HCT116 (cell line): ENCODE results near the gene ATP8A1. TPM values are rescaled to one million over a fixed set of nuclear protein-coding genes. Genes with fewer than 3 reads are reported as not detected.

Source experiments
- ATAC-seq: fragments of 200-7000 bp; cut with Tn5 transposase; 2 replicates; pipeline ENCODE4 v1.9.1; 2020; ENCODE audit warnings: mild to moderate bottlenecking, moderate library complexity
- BruUV-seq: library from RNA; stranded (reverse); fragments of 400-500 nt; replicated peaks from 2 replicates; lab custom pipeline; 2021; lab: Mats Ljungman, UMichigan
- CTCF ChIA-PET: fragments of 300-600 bp; sonication (Branson Sonifier 250); formaldehyde crosslinking; loops from one replicate; lab custom pipeline; 2021; ENCODE audit warnings: antibody characterized with exemption; lab: Charles Lee
- POLR2A ChIA-PET: fragments of 300-600, 350-600 bp; sonication (Branson Sonifier 250); formaldehyde crosslinking; loops from one replicate; lab custom pipeline; 2021; ENCODE audit warnings: antibody characterized with exemption; lab: Charles Lee
- RAD21 ChIA-PET, 2 experiments: fragments of 300-600 bp; sonication (Branson Sonifier 250); formaldehyde crosslinking; loops; one replicate each; lab custom pipeline; 2023; ENCODE audit warnings: low total read pairs in 2 of 2; ENCODE audit not compliant: uncharacterized antibody in 2 of 2, unreplicated experiment in 2 of 2, low non-redundant PET in 1 of 2; lab: Charles Lee
- DNase-seq: peaks from one replicate; pipeline ENCODE4 v3.0.0-alpha.2; 2010; ENCODE audit warnings: low read depth, low spot score
- H2AFZ ChIP-seq: fragments of 200-600 bp; shearing (Covaris generic), sonication (generic); 2 replicates; pipeline ENCODE4 v1.6.1; 2017; ENCODE audit warnings: low read depth, mixed run types, mixed read lengths, antibody characterized with exemption, low read length; ENCODE audit not compliant: poor library complexity, severe bottlenecking
- H3K27ac ChIP-seq: 2 replicates; pipeline ENCODE4 v1.5.1; 2012; ENCODE audit warnings: low read depth, low read length
- H3K27me3 ChIP-seq: fragments of 200-600 bp; sonication (generic); 2 replicates; pipeline ENCODE4 v1.6.1; 2016; ENCODE audit warnings: mixed run types, low read length, mixed read lengths; ENCODE audit not compliant: insufficient read depth
- H3K36me3 ChIP-seq, 2 experiments: fragments of 200-500 bp in 1 of 2; fragments of 200-600 bp in 1 of 2; sonication (Bioruptor generic) in 1 of 2; sonication (generic) in 1 of 2; 2 replicates each; pipeline versions ENCODE4 v1.5.1 to v1.6.1; 2014 to 2016; ENCODE audit warnings: low read length in 2 of 2, inconsistent platforms in 1 of 2, mixed read lengths in 1 of 2, mixed run types in 1 of 2; ENCODE audit not compliant: insufficient read depth in 2 of 2, control insufficient read depth in 1 of 2
- H3K4me1 ChIP-seq, 2 experiments: fragments of 200-600 bp in 1 of 2; sonication (generic) in 1 of 2; 2 replicates each; pipeline versions ENCODE4 v1.5.1 to v1.6.1; 2012 to 2017; ENCODE audit warnings: low read length in 2 of 2, inconsistent platforms in 1 of 2, mild to moderate bottlenecking in 1 of 2, mixed read lengths in 1 of 2, mixed run types in 1 of 2, moderate library complexity in 1 of 2; ENCODE audit not compliant: insufficient read depth in 2 of 2, control insufficient read depth in 1 of 2
- H3K4me2 ChIP-seq: fragments of 200-600 bp; sonication (generic); 2 replicates; pipeline ENCODE4 v1.6.1; 2017; ENCODE audit warnings: mixed run types, low read length, mixed read lengths
- H3K4me3 ChIP-seq, 2 experiments: fragments of 200-600 bp in 1 of 2; sonication (generic) in 1 of 2; replicated peaks in 1 of 2; 2 replicates each; pipeline ENCODE4 v1.5.1; 2011 to 2016; ENCODE audit warnings: low read length in 2 of 2, control low read depth in 1 of 2, low read depth in 1 of 2, mild to moderate bottlenecking in 1 of 2, mixed read lengths in 1 of 2, mixed run types in 1 of 2
- H3K79me2 ChIP-seq: fragments of 200-600 bp; sonication (generic); 2 replicates; pipeline ENCODE4 v1.6.1; 2017; ENCODE audit warnings: mild to moderate bottlenecking, mixed run types, low read length, moderate library complexity, mixed read lengths; ENCODE audit not compliant: insufficient read depth
- H3K9ac ChIP-seq: fragments of 200-600 bp; sonication (generic); 2 replicates; pipeline ENCODE4 v1.6.1; 2016; ENCODE audit warnings: low read length, mixed read lengths
- H3K9me2 ChIP-seq: fragments of 200-600 bp; sonication (generic), shearing (Covaris generic); 2 replicates; pipeline ENCODE4 v1.6.1; 2017; ENCODE audit warnings: mixed run types, mild to moderate bottlenecking, moderate library complexity; ENCODE audit not compliant: insufficient read depth
- H3K9me3 ChIP-seq, 2 experiments: fragments of 200-500 bp in 1 of 2; fragments of 200-600 bp in 1 of 2; sonication (Bioruptor generic) in 1 of 2; sonication (generic) in 1 of 2; 2 replicates each; pipeline ENCODE4 v1.6.1; 2014 to 2017; ENCODE audit warnings: low read length in 2 of 2, mixed read lengths in 2 of 2, inconsistent platforms in 1 of 2, low read depth in 1 of 2, mild to moderate bottlenecking in 1 of 2, mixed run types in 1 of 2, moderate library complexity in 1 of 2; ENCODE audit not compliant: control insufficient read depth in 1 of 2, insufficient read depth in 1 of 2
- H4K20me1 ChIP-seq: fragments of 200-600 bp; sonication (generic), shearing (Covaris generic); 2 replicates; pipeline ENCODE4 v1.6.1; 2017; ENCODE audit warnings: mixed run types, mild to moderate bottlenecking, moderate library complexity; ENCODE audit not compliant: insufficient read depth
- CBX3 ChIP-seq: IDR thresholded peaks from 2 replicates; pipeline ENCODE4 v1.6.1; 2012; ENCODE audit warnings: low read depth
- CEBPB ChIP-seq: IDR thresholded peaks from 2 replicates; pipeline ENCODE4 v1.6.1; 2012; ENCODE audit warnings: low read depth
- EGR1 ChIP-seq: IDR thresholded peaks from 2 replicates; pipeline ENCODE4 v1.6.1; 2012; ENCODE audit warnings: low read depth
- EZH2 ChIP-seq: fragments of 200-600 bp; sonication (generic); IDR thresholded peaks from 2 replicates; pipeline ENCODE4 v1.6.1; 2017; ENCODE audit warnings: antibody characterized with exemption, mixed run types
- FOSL1 ChIP-seq: IDR thresholded peaks from 2 replicates; pipeline ENCODE4 v1.6.1; 2012; ENCODE audit warnings: low read depth
- POLR2A ChIP-seq: IDR thresholded peaks from 2 replicates; pipeline ENCODE4 v1.7.0; 2011; ENCODE audit warnings: borderline replicate concordance; ENCODE audit not compliant: insufficient read depth, insufficient read length; ENCODE audit errors: extremely low read depth
- POLR2AphosphoS5 ChIP-seq: IDR thresholded peaks from 2 replicates; pipeline ENCODE4 v1.6.1; 2011; ENCODE audit warnings: mild to moderate bottlenecking, low read depth, low read length, moderate library complexity
- RAD21 ChIP-seq: IDR thresholded peaks from 2 replicates; pipeline ENCODE4 v1.6.1; 2012; ENCODE audit warnings: low read depth, mild to moderate bottlenecking
- TCF7L2 ChIP-seq: IDR thresholded peaks from 2 replicates; pipeline ENCODE4 v1.7.0; 2011; ENCODE audit warnings: borderline replicate concordance, inconsistent platforms; ENCODE audit not compliant: insufficient read depth, insufficient read length; ENCODE audit errors: extremely low read depth
- YY1 ChIP-seq: IDR thresholded peaks from 2 replicates; pipeline ENCODE4 v1.6.1; 2011; ENCODE audit warnings: low read length, low read depth, moderate library complexity, mild to moderate bottlenecking; ENCODE audit not compliant: insufficient replicate concordance; ENCODE audit errors: extremely low read depth
- ZNF274 ChIP-seq: fragments of 200-500 bp; sonication (Bioruptor generic); IDR thresholded peaks from 2 replicates; pipeline ENCODE4 v1.6.1; 2014; ENCODE audit warnings: mild to moderate bottlenecking, low read depth, low read length, inconsistent platforms
- intact Hi-C: fragments of 100-400 bp; cut with micrococcal nuclease; formaldehyde crosslinking; loops from 2 replicates; pipeline ENCODE4 v1.10.0; 2022
- total RNA-seq: library from RNA; stranded (reverse); gene quantifications from one replicate; pipeline ENCODE4 v1.2.1, GENCODE V29; 2021; ENCODE audit not compliant: unreplicated experiment
- TF ChIP-seq, protein P1 (sequence below): IDR thresholded peaks from 2 replicates; pipeline ENCODE4 v1.6.1; 2012
- TF ChIP-seq, protein P2 (sequence below): IDR thresholded peaks from 2 replicates; pipeline ENCODE4 v1.6.1; 2011; ENCODE audit warnings: mild to moderate bottlenecking, low read length, moderate library complexity; ENCODE audit not compliant: insufficient replicate concordance; ENCODE audit errors: extremely low read depth
- TF ChIP-seq, protein P3 (sequence below), 3 experiments: fragments of 200-600 bp in 1 of 3; sonication (generic) in 1 of 3; IDR thresholded peaks in 2 of 3; conservative IDR thresholded peaks in 1 of 3; 2 replicates each; pipeline ENCODE4 v1.5.1; 2012 to 2017; ENCODE audit warnings: low read depth in 2 of 3, low read length in 2 of 3, antibody characterized with exemption in 1 of 3, borderline replicate concordance in 1 of 3, control low read depth in 1 of 3, mild to moderate bottlenecking in 1 of 3, mixed read lengths in 1 of 3, mixed run types in 1 of 3, moderate library complexity in 1 of 3; ENCODE audit not compliant: insufficient read depth in 1 of 3

Gene ATP8A1
- total RNA-seq, 1 experiment from 2014 or later: 1.9 TPM

DNA sequence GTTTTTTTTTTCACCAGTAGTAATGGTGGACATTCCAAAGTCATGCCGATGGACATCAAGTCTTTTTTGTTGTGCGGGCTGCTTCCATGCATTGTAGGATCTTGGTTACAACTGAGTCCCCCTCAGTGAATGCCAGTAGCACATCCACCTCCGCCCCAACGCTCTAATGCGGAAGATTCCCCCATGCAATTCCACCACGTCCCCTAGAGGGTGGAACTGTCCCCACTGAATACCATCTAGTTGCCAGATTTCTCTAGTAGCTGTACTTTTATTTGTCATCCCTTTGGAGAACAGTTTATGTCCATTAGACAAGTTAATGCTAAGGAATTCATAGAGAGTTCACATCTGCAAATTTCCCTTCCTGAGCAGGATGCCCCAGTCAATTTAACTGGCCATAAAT lies 252.9 kb downstream of the ATP8A1 start:
- DNase-seq: no peak

DNA sequence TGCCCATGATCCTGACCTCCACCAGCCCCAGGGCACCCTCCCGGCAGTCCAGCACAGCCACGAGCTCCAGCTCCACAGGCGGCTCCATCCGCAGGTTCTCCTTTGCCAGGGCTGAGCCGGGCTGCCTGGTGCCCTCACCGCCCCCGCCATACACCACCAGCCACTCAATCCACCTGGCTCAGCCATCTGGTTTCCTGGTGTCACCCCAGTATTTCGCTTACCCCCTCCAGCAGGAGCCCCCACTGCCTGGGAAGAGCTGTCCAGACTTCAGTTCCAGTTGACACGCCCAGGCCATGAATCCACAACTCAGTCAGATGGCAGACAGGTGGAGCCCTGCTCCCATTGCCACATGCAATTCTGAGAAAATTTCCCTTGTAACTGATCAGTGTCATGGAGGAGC lies 255.7 kb downstream of the ATP8A1 start:
- Histone ChIP-seq H3K4me3 (no peak overlapping the region), H4K20me1 (no peaks in the 10 kb centered on the region), H3K9me3 (no peaks in the 10 kb centered on the region), H3K4me2 (no peak overlapping the region), H3K27ac (no peak overlapping the region), H2AFZ (no peak overlapping the region), H3K4me1 (no peaks in the 10 kb centered on the region), H3K27me3 (no peaks in the 10 kb centered on the region), H3K9ac (no peak overlapping the region), H3K36me3 (no peaks in the 10 kb centered on the region), H3K79me2 (no peaks in the 10 kb centered on the region), H3K9me2 (no peaks in the 10 kb centered on the region)
- no TSS peak for BruUV-seq
- CTCF ChIA-PET: interaction anchor here (2.0 kb wide), 1 partner anchor 119 kb away, joined by 11 read pairs; no protein-coding TSS in a partner anchor
- RAD21 ChIA-PET: no interaction called here
- intact Hi-C loops: no loop called here
- ATAC-seq: peak; percentile 73
- no peak for DNase-seq
- POLR2A ChIA-PET: no interaction called here
- TF ChIP-seq CBX3: no peak
- TF ChIP-seq, protein P1, sequence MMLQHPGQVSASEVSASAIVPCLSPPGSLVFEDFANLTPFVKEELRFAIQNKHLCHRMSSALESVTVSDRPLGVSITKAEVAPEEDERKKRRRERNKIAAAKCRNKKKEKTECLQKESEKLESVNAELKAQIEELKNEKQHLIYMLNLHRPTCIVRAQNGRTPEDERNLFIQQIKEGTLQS: no peak
- no peak for TF ChIP-seq CEBPB
- TF ChIP-seq, protein P2, sequence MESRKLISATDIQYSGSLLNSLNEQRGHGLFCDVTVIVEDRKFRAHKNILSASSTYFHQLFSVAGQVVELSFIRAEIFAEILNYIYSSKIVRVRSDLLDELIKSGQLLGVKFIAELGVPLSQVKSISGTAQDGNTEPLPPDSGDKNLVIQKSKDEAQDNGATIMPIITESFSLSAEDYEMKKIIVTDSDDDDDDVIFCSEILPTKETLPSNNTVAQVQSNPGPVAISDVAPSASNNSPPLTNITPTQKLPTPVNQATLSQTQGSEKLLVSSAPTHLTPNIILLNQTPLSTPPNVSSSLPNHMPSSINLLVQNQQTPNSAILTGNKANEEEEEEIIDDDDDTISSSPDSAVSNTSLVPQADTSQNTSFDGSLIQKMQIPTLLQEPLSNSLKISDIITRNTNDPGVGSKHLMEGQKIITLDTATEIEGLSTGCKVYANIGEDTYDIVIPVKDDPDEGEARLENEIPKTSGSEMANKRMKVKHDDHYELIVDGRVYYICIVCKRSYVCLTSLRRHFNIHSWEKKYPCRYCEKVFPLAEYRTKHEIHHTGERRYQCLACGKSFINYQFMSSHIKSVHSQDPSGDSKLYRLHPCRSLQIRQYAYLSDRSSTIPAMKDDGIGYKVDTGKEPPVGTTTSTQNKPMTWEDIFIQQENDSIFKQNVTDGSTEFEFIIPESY: no peak
- no peak for TF ChIP-seq YY1
- peak; percentile 36 for TF ChIP-seq RAD21
- no peak for TF ChIP-seq EGR1
- TF ChIP-seq TCF7L2: no peak
- TF ChIP-seq POLR2AphosphoS5: no peak
- no peak for TF ChIP-seq EZH2
- no peak for TF ChIP-seq FOSL1
- TF ChIP-seq ZNF274: no peak
- no peak for TF ChIP-seq POLR2A

More for the DNA sequence above, 252.9 kb downstream of the ATP8A1 start:
- H4K20me1 ChIP-seq: no peaks in the 10 kb centered on the region
- H3K27ac ChIP-seq: no peak overlapping the region
- no peak overlapping the region for H3K4me2 ChIP-seq
- H3K9me2 ChIP-seq: no peaks in the 10 kb centered on the region
- no peak for TF ChIP-seq POLR2AphosphoS5
- TF ChIP-seq, protein P3, sequence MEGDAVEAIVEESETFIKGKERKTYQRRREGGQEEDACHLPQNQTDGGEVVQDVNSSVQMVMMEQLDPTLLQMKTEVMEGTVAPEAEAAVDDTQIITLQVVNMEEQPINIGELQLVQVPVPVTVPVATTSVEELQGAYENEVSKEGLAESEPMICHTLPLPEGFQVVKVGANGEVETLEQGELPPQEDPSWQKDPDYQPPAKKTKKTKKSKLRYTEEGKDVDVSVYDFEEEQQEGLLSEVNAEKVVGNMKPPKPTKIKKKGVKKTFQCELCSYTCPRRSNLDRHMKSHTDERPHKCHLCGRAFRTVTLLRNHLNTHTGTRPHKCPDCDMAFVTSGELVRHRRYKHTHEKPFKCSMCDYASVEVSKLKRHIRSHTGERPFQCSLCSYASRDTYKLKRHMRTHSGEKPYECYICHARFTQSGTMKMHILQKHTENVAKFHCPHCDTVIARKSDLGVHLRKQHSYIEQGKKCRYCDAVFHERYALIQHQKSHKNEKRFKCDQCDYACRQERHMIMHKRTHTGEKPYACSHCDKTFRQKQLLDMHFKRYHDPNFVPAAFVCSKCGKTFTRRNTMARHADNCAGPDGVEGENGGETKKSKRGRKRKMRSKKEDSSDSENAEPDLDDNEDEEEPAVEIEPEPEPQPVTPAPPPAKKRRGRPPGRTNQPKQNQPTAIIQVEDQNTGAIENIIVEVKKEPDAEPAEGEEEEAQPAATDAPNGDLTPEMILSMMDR (IDR thresholded peaks at IDR 0.05 in 2 of 3, conservative IDR thresholded peaks at IDR 0.05 in 1 of 3; ENCODE audit: borderline replicate concordance in 1 of 3, insufficient read depth in 1 of 3, low read depth in 2 of 3, low read length in 2 of 3): peak in 2 of 3 experiments; percentile 33 to 46; a peak in 3 of 6 replicates
- no peaks in the 10 kb centered on the region for H3K9me3 ChIP-seq
- no peaks in the 10 kb centered on the region for H3K36me3 ChIP-seq
- H3K79me2 ChIP-seq: no peaks in the 10 kb centered on the region
- H3K27me3 ChIP-seq: no peaks in the 10 kb centered on the region; the same call in 1 of the 2 replicates
- POLR2A ChIA-PET: no interaction called here
- H3K9ac ChIP-seq: no peak overlapping the region
- intact Hi-C loops: no loop called here
- peak; percentile 46; the same call in 1 of the 2 replicates for ATAC-seq
- RAD21 ChIA-PET: no interaction called here
- H2AFZ ChIP-seq: no peak overlapping the region
- H3K4me1 ChIP-seq: no peaks in the 10 kb centered on the region
- CTCF ChIA-PET: no interaction called here
- H3K4me3 ChIP-seq: no peak overlapping the region
- no TSS peak for BruUV-seq
